ENCODE results near the gene NUCB1. TPM values are rescaled to one million over a fixed set of nuclear protein-coding genes. Genes with fewer than 3 reads are reported as not detected.
A peak's percentile ranks its signal among the peaks of the same experiment; 100 is the strongest.
"Not testable (repeated sequence)": the region's sequence is repeated elsewhere in the genome, so short reads cannot be mapped to it uniquely, and the experiment has no call there.

The NUCB1 gene
- total RNA-seq, 1 donor from 2014 or later, result 117 TPM

GRCh38 chr19:48900477-48901406, 630 bp downstream of the NUCB1 start:
- intact Hi-C loops (cut with micrococcal nuclease), result loop anchor here (1.0 to 5.0 kb wide), 12 partner anchors 13 to 255 kb away; partner anchors contain the start of genes BAX, DHDH, FTL and GYS1

GRCh38 chr19:48902291-48902690, 2.2 kb downstream of the NUCB1 start:
- not testable (repeated sequence) for H3K9me3 Mint-ChIP-seq; DNase-seq (ENCODE audit: low spot score); H3K27me3 Mint-ChIP-seq (ENCODE audit: insufficient read depth); H3K27ac Mint-ChIP-seq
- Mint-ChIP-seq H3K4me1 (ENCODE audit: low read depth) (peaks cover 27% of the 10 kb centered on the region), H3K36me3 (ENCODE audit: low read depth) (peaks cover 36% of the 10 kb centered on the region), H3K4me3 (peak overlapping the region; percentile 35)
- intact Hi-C loops (cut with micrococcal nuclease), result loop anchor here (5.0 kb wide), 1 partner anchor 225 kb away; no protein-coding TSS in a partner anchor

More at GRCh38 chr19:48900477-48901406, 630 bp downstream of the NUCB1 start:
- H3K36me3 Mint-ChIP-seq (ENCODE audit: low read depth), result peaks cover 29% of the 10 kb centered on the region
- peaks cover 31% of the 10 kb centered on the region for H3K4me1 Mint-ChIP-seq (ENCODE audit: low read depth)
- DNase-seq (ENCODE audit: low spot score), result no peak
- peak overlapping the region; percentile 93 for H3K4me3 Mint-ChIP-seq
- peaks cover 3% of the 10 kb centered on the region for H3K27me3 Mint-ChIP-seq (ENCODE audit: insufficient read depth)
- H3K9me3 Mint-ChIP-seq, result no peaks in the 10 kb centered on the region
- H3K27ac Mint-ChIP-seq, result peak overlapping the region; percentile 96

GRCh38 chr19:48903788-48904187, 3.7 kb downstream of the NUCB1 start:
- H3K27me3 Mint-ChIP-seq (ENCODE audit: insufficient read depth); H3K9me3 Mint-ChIP-seq; DNase-seq (ENCODE audit: low spot score); H3K4me3 Mint-ChIP-seq; H3K27ac Mint-ChIP-seq: not testable (repeated sequence)
- H3K36me3 Mint-ChIP-seq (ENCODE audit: low read depth), result peaks cover 42% of the 10 kb centered on the region
- intact Hi-C loops (cut with micrococcal nuclease), result loop anchor here (5.0 kb wide), 1 partner anchor 224 kb away; no protein-coding TSS in a partner anchor
- H3K4me1 Mint-ChIP-seq (ENCODE audit: low read depth), result peaks cover 27% of the 10 kb centered on the region

- intact Hi-C loops (cut with micrococcal nuclease), result no loop called here
- H3K4me1 Mint-ChIP-seq (ENCODE audit: low read depth), result peaks cover 18% of the 10 kb centered on the region
- no peaks in the 10 kb centered on the region for H3K9me3 Mint-ChIP-seq
- no peak overlapping the region for H3K27ac Mint-ChIP-seq
- peaks cover 38% of the 10 kb centered on the region for H3K36me3 Mint-ChIP-seq (ENCODE audit: low read depth)
- no peak overlapping the region for H3K4me3 Mint-ChIP-seq
- H3K27me3 Mint-ChIP-seq (ENCODE audit: insufficient read depth), result no peaks in the 10 kb centered on the region
- DNase-seq (ENCODE audit: low spot score), result no peak
Measured at GRCh38 chr19:48905664-48906063, 5.6 kb downstream of the NUCB1 start.

GRCh38 chr19:48906324-48906723, 6.2 kb downstream of the NUCB1 start:
- no peaks in the 10 kb centered on the region for H3K27me3 Mint-ChIP-seq (ENCODE audit: insufficient read depth)
- H3K4me3 Mint-ChIP-seq, result no peak overlapping the region
- peaks cover 40% of the 10 kb centered on the region for H3K36me3 Mint-ChIP-seq (ENCODE audit: low read depth)
- H3K27ac Mint-ChIP-seq, result no peak overlapping the region
- no peaks in the 10 kb centered on the region for H3K9me3 Mint-ChIP-seq
- intact Hi-C loops (cut with micrococcal nuclease), result no loop called here
- H3K4me1 Mint-ChIP-seq (ENCODE audit: low read depth), result peaks cover 12% of the 10 kb centered on the region
- no peak for DNase-seq (ENCODE audit: low spot score)

GRCh38 chr19:48907671-48908070, 7.6 kb downstream of the NUCB1 start:
- no peak overlapping the region for H3K27ac Mint-ChIP-seq
- peaks cover 43% of the 10 kb centered on the region for H3K36me3 Mint-ChIP-seq (ENCODE audit: low read depth)
- intact Hi-C loops (cut with micrococcal nuclease), result no loop called here
- H3K4me1 Mint-ChIP-seq (ENCODE audit: low read depth), result peaks cover 1% of the 10 kb centered on the region
- no peaks in the 10 kb centered on the region for H3K27me3 Mint-ChIP-seq (ENCODE audit: insufficient read depth)
- no peak for DNase-seq (ENCODE audit: low spot score)
- H3K4me3 Mint-ChIP-seq, result no peak overlapping the region
- no peaks in the 10 kb centered on the region for H3K9me3 Mint-ChIP-seq

GRCh38 chr19:48909424-48910077, 9.4 kb downstream of the NUCB1 start:
- H3K4me3 Mint-ChIP-seq; DNase-seq (ENCODE audit: low spot score); H3K27ac Mint-ChIP-seq; intact Hi-C loops (cut with micrococcal nuclease); H3K4me1 Mint-ChIP-seq (ENCODE audit: low read depth); H3K9me3 Mint-ChIP-seq; H3K27me3 Mint-ChIP-seq (ENCODE audit: insufficient read depth): not testable (repeated sequence)
- peaks cover 46% of the 10 kb centered on the region for H3K36me3 Mint-ChIP-seq (ENCODE audit: low read depth)

GRCh38 chr19:48910803-48911202, 10.7 kb downstream of the NUCB1 start:
- Mint-ChIP-seq H3K36me3 (ENCODE audit: low read depth) (peaks cover 39% of the 10 kb centered on the region), H3K27me3 (ENCODE audit: insufficient read depth) (no peaks in the 10 kb centered on the region), H3K27ac (no peak overlapping the region), H3K9me3 (no peaks in the 10 kb centered on the region), H3K4me3 (no peak overlapping the region), H3K4me1 (ENCODE audit: low read depth) (no peaks in the 10 kb centered on the region)
- DNase-seq (ENCODE audit: low spot score), result no peak
- intact Hi-C loops (cut with micrococcal nuclease), result no loop called here

GRCh38 chr19:48913114-48913889, 13.2 kb downstream of the NUCB1 start:
- Mint-ChIP-seq H3K27ac (no peak overlapping the region), H3K4me1 (ENCODE audit: low read depth) (no peaks in the 10 kb centered on the region), H3K36me3 (ENCODE audit: low read depth) (peaks cover 35% of the 10 kb centered on the region), H3K4me3 (no peak overlapping the region), H3K27me3 (ENCODE audit: insufficient read depth) (no peaks in the 10 kb centered on the region), H3K9me3 (no peaks in the 10 kb centered on the region)
- DNase-seq (ENCODE audit: low spot score), result no peak
- intact Hi-C loops (cut with micrococcal nuclease), result loop anchor here (1.0 kb wide), 1 partner anchor 13 kb away; the partner anchor contains the start of gene NUCB1

- DNase-seq (ENCODE audit: low spot score), result no peak
- Mint-ChIP-seq H3K27ac (no peak overlapping the region), H3K27me3 (ENCODE audit: insufficient read depth) (no peaks in the 10 kb centered on the region), H3K4me1 (ENCODE audit: low read depth) (no peaks in the 10 kb centered on the region), H3K4me3 (no peak overlapping the region), H3K9me3 (no peaks in the 10 kb centered on the region), H3K36me3 (ENCODE audit: low read depth) (peaks cover 38% of the 10 kb centered on the region)
- intact Hi-C loops (cut with micrococcal nuclease), result no loop called here
Measured at GRCh38 chr19:48914181-48914580, 14.1 kb downstream of the NUCB1 start.

GRCh38 chr19:48915757-48916156, 15.6 kb downstream of the NUCB1 start:
- no peaks in the 10 kb centered on the region for H3K27me3 Mint-ChIP-seq (ENCODE audit: insufficient read depth)
- H3K9me3 Mint-ChIP-seq, result no peaks in the 10 kb centered on the region
- H3K36me3 Mint-ChIP-seq (ENCODE audit: low read depth), result peaks cover 38% of the 10 kb centered on the region
- no peak overlapping the region for H3K4me3 Mint-ChIP-seq
- H3K27ac Mint-ChIP-seq, result no peak overlapping the region
- no peaks in the 10 kb centered on the region for H3K4me1 Mint-ChIP-seq (ENCODE audit: low read depth)
- intact Hi-C loops (cut with micrococcal nuclease), result no loop called here
- DNase-seq (ENCODE audit: low spot score), result no peak

GRCh38 chr19:48918071-48918470, 18.0 kb downstream of the NUCB1 start:
- peaks cover 25% of the 10 kb centered on the region for H3K36me3 Mint-ChIP-seq (ENCODE audit: low read depth)
- no peak overlapping the region for H3K27ac Mint-ChIP-seq
- intact Hi-C loops (cut with micrococcal nuclease), result no loop called here
- H3K4me3 Mint-ChIP-seq, result no peak overlapping the region
- H3K27me3 Mint-ChIP-seq (ENCODE audit: insufficient read depth), result no peaks in the 10 kb centered on the region
- no peaks in the 10 kb centered on the region for H3K9me3 Mint-ChIP-seq
- H3K4me1 Mint-ChIP-seq (ENCODE audit: low read depth), result no peaks in the 10 kb centered on the region
- no peak for DNase-seq (ENCODE audit: low spot score)

Measured in activated T-helper 1 cell treated with anti-CD3 and anti-CD28 coated beads, Interleukin-12 subunit alpha, Interleukin-12 subunit beta, Interleukin-2, Interleukin-4 antibody, amounts not matched to agents 30 ng/mL and 10 ng/mL and 1 ng/mL, durations not matched to agents 14 hours and 24 hours and 36 hours (primary cell).